ENCODE measurements around the gene ZNF470.

ZNF470 gene

GRCh38 chr19:56594783-56595547 is 27.7 kb downstream of the ZNF470 start, which contains the start of gene ZNF71:
ZNF71 (plus strand) TSS chr19:56595302; CDS start chr19:56601559, 6,257 bp downstream.
- peak within 1 kb of the TSS; percentile 84 for H3K4me3 Mint-ChIP-seq
- H3K4me1 Mint-ChIP-seq: peaks cover 10% of the 10 kb centered on the region
- peaks cover 34% of the 10 kb centered on the region for H3K36me3 Mint-ChIP-seq (ENCODE audit: low read depth)
- no peaks in the 10 kb centered on the region for H3K27me3 Mint-ChIP-seq
- DNase-seq (peak; percentile 89), ATAC-seq (peak; percentile 92)
- peak within 1 kb of the TSS; percentile 13 for H3K27ac Mint-ChIP-seq
- H3K9me3 Mint-ChIP-seq: peaks cover 45% of the 10 kb centered on the region

GRCh38 chr19:56595548-56595899 is 28.3 kb downstream of the ZNF470 start:
- H3K27me3 Mint-ChIP-seq: no peaks in the 10 kb centered on the region
- DNase-seq (no peak), ATAC-seq (peak; percentile 45)
- peak overlapping the region; percentile 84 for H3K4me3 Mint-ChIP-seq
- peaks cover 44% of the 10 kb centered on the region for H3K9me3 Mint-ChIP-seq
- peak overlapping the region; percentile 13 for H3K27ac Mint-ChIP-seq
- peaks cover 10% of the 10 kb centered on the region for H3K4me1 Mint-ChIP-seq
- peaks cover 36% of the 10 kb centered on the region for H3K36me3 Mint-ChIP-seq (ENCODE audit: low read depth)

GRCh38 chr19:56596676-56597075 is 29.4 kb downstream of the ZNF470 start:
- Mint-ChIP-seq H3K27me3 (no peaks in the 10 kb centered on the region), H3K4me3 (no peak overlapping the region), H3K27ac (no peak overlapping the region)

GRCh38 chr19:56597696-56598095 is 30.4 kb downstream of the ZNF470 start:
- Mint-ChIP-seq H3K27me3 (no peaks in the 10 kb centered on the region), H3K9me3 (peaks cover 52% of the 10 kb centered on the region), H3K36me3 (ENCODE audit: low read depth) (peaks cover 52% of the 10 kb centered on the region), H3K27ac (no peak overlapping the region), H3K4me1 (peaks cover 10% of the 10 kb centered on the region), H3K4me3 (no peak overlapping the region)
- DNase-seq: no peak
- no peak for ATAC-seq

More at GRCh38 chr19:56596676-56597075, 29.4 kb downstream of the ZNF470 start:
- Mint-ChIP-seq H3K36me3 (ENCODE audit: low read depth) (peaks cover 42% of the 10 kb centered on the region), H3K4me1 (peaks cover 10% of the 10 kb centered on the region), H3K9me3 (peaks cover 51% of the 10 kb centered on the region)
- DNase-seq (no peak), ATAC-seq (no peak)

- DNase-seq (no peak), ATAC-seq (no peak)
- Mint-ChIP-seq H3K27ac (no peak overlapping the region), H3K27me3 (no peaks in the 10 kb centered on the region), H3K9me3 (peaks cover 60% of the 10 kb centered on the region), H3K36me3 (ENCODE audit: low read depth) (peaks cover 76% of the 10 kb centered on the region), H3K4me1 (no peaks in the 10 kb centered on the region), H3K4me3 (no peak overlapping the region)
Measured at GRCh38 chr19:56601375-56601774, 34.1 kb downstream of the ZNF470 start.

- peaks cover 76% of the 10 kb centered on the region for H3K36me3 Mint-ChIP-seq (ENCODE audit: low read depth)
- no peaks in the 10 kb centered on the region for H3K4me1 Mint-ChIP-seq
- peaks cover 63% of the 10 kb centered on the region for H3K9me3 Mint-ChIP-seq
- DNase-seq (no peak), ATAC-seq (no peak)
- no peaks in the 10 kb centered on the region for H3K27me3 Mint-ChIP-seq
- H3K27ac Mint-ChIP-seq: no peak overlapping the region
- no peak overlapping the region for H3K4me3 Mint-ChIP-seq
Measured at GRCh38 chr19:56603829-56604228, 36.6 kb downstream of the ZNF470 start.

GRCh38 chr19:56608274-56608964 is 41.2 kb downstream of the ZNF470 start:
- Mint-ChIP-seq H3K4me1 (no peaks in the 10 kb centered on the region), H3K27me3 (no peaks in the 10 kb centered on the region), H3K4me3 (no peak overlapping the region), H3K27ac (no peak overlapping the region), H3K9me3 (peaks cover 69% of the 10 kb centered on the region), H3K36me3 (ENCODE audit: low read depth) (peaks cover 79% of the 10 kb centered on the region)
- ATAC-seq: no peak
- no peak for DNase-seq

GRCh38 chr19:56611288-56611687 is 44.0 kb downstream of the ZNF470 start:
- ATAC-seq (no peak), DNase-seq (no peak)
- H3K36me3 Mint-ChIP-seq (ENCODE audit: low read depth): peaks cover 85% of the 10 kb centered on the region
- no peaks in the 10 kb centered on the region for H3K4me1 Mint-ChIP-seq
- no peaks in the 10 kb centered on the region for H3K27me3 Mint-ChIP-seq
- H3K4me3 Mint-ChIP-seq: no peak overlapping the region
- peaks cover 83% of the 10 kb centered on the region for H3K9me3 Mint-ChIP-seq
- no peak overlapping the region for H3K27ac Mint-ChIP-seq

GRCh38 chr19:56612737-56613136 is 45.5 kb downstream of the ZNF470 start:
- no peak overlapping the region for H3K27ac Mint-ChIP-seq
- no peaks in the 10 kb centered on the region for H3K27me3 Mint-ChIP-seq
- H3K4me1 Mint-ChIP-seq: no peaks in the 10 kb centered on the region
- no peak overlapping the region for H3K4me3 Mint-ChIP-seq
- DNase-seq (no peak), ATAC-seq (no peak)
- peaks cover 93% of the 10 kb centered on the region for H3K9me3 Mint-ChIP-seq
- peaks cover 92% of the 10 kb centered on the region for H3K36me3 Mint-ChIP-seq (ENCODE audit: low read depth)

GRCh38 chr19:56613639-56614038 is 46.4 kb downstream of the ZNF470 start:
- Mint-ChIP-seq H3K4me1 (no peaks in the 10 kb centered on the region), H3K27me3 (no peaks in the 10 kb centered on the region), H3K9me3 (peaks cover 91% of the 10 kb centered on the region), H3K27ac (no peak overlapping the region), H3K4me3 (no peak overlapping the region), H3K36me3 (ENCODE audit: low read depth) (peaks cover 91% of the 10 kb centered on the region)
- ATAC-seq (no peak), DNase-seq (no peak)

- peaks cover 92% of the 10 kb centered on the region for H3K36me3 Mint-ChIP-seq (ENCODE audit: low read depth)
- no peaks in the 10 kb centered on the region for H3K27me3 Mint-ChIP-seq
- H3K9me3 Mint-ChIP-seq: peaks cover 72% of the 10 kb centered on the region
- ATAC-seq: no peak
- no peaks in the 10 kb centered on the region for H3K4me1 Mint-ChIP-seq
- no peak for DNase-seq
- H3K27ac Mint-ChIP-seq: no peak overlapping the region
- no peak overlapping the region for H3K4me3 Mint-ChIP-seq
Measured at GRCh38 chr19:56617531-56617930, 50.3 kb downstream of the ZNF470 start.

- ATAC-seq (no peak), DNase-seq (no peak)
- no peaks in the 10 kb centered on the region for H3K4me1 Mint-ChIP-seq
- no peaks in the 10 kb centered on the region for H3K27me3 Mint-ChIP-seq
- H3K36me3 Mint-ChIP-seq (ENCODE audit: low read depth): peaks cover 92% of the 10 kb centered on the region
- H3K4me3 Mint-ChIP-seq: no peak overlapping the region
- H3K27ac Mint-ChIP-seq: no peak overlapping the region
- peaks cover 64% of the 10 kb centered on the region for H3K9me3 Mint-ChIP-seq
Measured at GRCh38 chr19:56619121-56619520, 51.9 kb downstream of the ZNF470 start.

- H3K9me3 Mint-ChIP-seq: peaks cover 47% of the 10 kb centered on the region
- H3K4me1 Mint-ChIP-seq: no peaks in the 10 kb centered on the region
- no peak for DNase-seq
- H3K27ac Mint-ChIP-seq: no peak overlapping the region
- peaks cover 78% of the 10 kb centered on the region for H3K36me3 Mint-ChIP-seq (ENCODE audit: low read depth)
- ATAC-seq: no peak
- H3K27me3 Mint-ChIP-seq: no peaks in the 10 kb centered on the region
- no peak overlapping the region for H3K4me3 Mint-ChIP-seq
Measured at GRCh38 chr19:56622374-56622773, 55.1 kb downstream of the ZNF470 start.

- DNase-seq: no peak
- peaks cover 43% of the 10 kb centered on the region for H3K9me3 Mint-ChIP-seq
- ATAC-seq: no peak
Measured at GRCh38 chr19:56623006-56623405, 55.7 kb downstream of the ZNF470 start.

GRCh38 chr19:56625708-56626107 is 58.4 kb downstream of the ZNF470 start:
- no peaks in the 10 kb centered on the region for H3K27me3 Mint-ChIP-seq
- H3K27ac Mint-ChIP-seq: no peak overlapping the region
- H3K9me3 Mint-ChIP-seq: peaks cover 46% of the 10 kb centered on the region
- H3K4me1 Mint-ChIP-seq: no peaks in the 10 kb centered on the region
- DNase-seq (no peak), ATAC-seq (no peak)
- peaks cover 55% of the 10 kb centered on the region for H3K36me3 Mint-ChIP-seq (ENCODE audit: low read depth)
- no peak overlapping the region for H3K4me3 Mint-ChIP-seq

More at GRCh38 chr19:56623006-56623405, 55.7 kb downstream of the ZNF470 start:
- H3K4me1 Mint-ChIP-seq: no peaks in the 10 kb centered on the region
- H3K27me3 Mint-ChIP-seq: no peaks in the 10 kb centered on the region
- no peak overlapping the region for H3K27ac Mint-ChIP-seq
- no peak overlapping the region for H3K4me3 Mint-ChIP-seq
- peaks cover 72% of the 10 kb centered on the region for H3K36me3 Mint-ChIP-seq (ENCODE audit: low read depth)
